ENCODE data around the gene RIMS3. TPM values are rescaled to one million over a fixed set of nuclear protein-coding genes. Genes with fewer than 3 reads are reported as not detected.

RIMS3 gene
- total and polyA plus RNA-seq, 4 donors: 4.9 to 18.3 (median 11.5) TPM

- DNase-seq (no peak), ATAC-seq (ENCODE audit: low FRiP score) (no peak)
- H3K4me1 ChIP-seq (ENCODE audit: control insufficient read depth in 1 of 2, insufficient read depth in 2 of 2, low read length in 2 of 2): no peaks in the 10 kb centered on the region
- H3K36me3 ChIP-seq (ENCODE audit: control insufficient read depth in 1 of 2, insufficient read depth in 2 of 2, low read length in 1 of 2): peaks cover 3 to 4% of the 10 kb centered on the region in 2 donors
- 38 to 47% methylated on average over 4 of the region's 4 CpGs for WGBS, 2 donors
- no peak overlapping the region for H3K4me3 ChIP-seq (ENCODE audit: low read length in 2 of 2)
- intact Hi-C loops (cut with DNase I): no loop called here
- H3K27me3 ChIP-seq (ENCODE audit: control insufficient read depth in 1 of 2, insufficient read depth in 2 of 2, low read length in 1 of 2): no peaks in the 10 kb centered on the region
- no peak overlapping the region for H3K27ac ChIP-seq (ENCODE audit: low read depth in 1 of 2, low read length in 2 of 2)
- no peaks in the 10 kb centered on the region for H3K9me3 ChIP-seq (ENCODE audit: control insufficient read depth, low read length)
Observed at GRCh38 chr1:40625076-40625475, 40.4 kb downstream of the RIMS3 start.

GRCh38 chr1:40622936-40623629 lies 42.4 kb downstream of the RIMS3 start:
- no peaks in the 10 kb centered on the region for H3K27me3 ChIP-seq (ENCODE audit: control insufficient read depth in 1 of 2, insufficient read depth in 2 of 2, low read length in 1 of 2)
- no peak overlapping the region for H3K4me3 ChIP-seq (ENCODE audit: low read length in 2 of 2)
- no peaks in the 10 kb centered on the region for H3K9me3 ChIP-seq (ENCODE audit: control insufficient read depth, low read length)
- no peak overlapping the region for H3K27ac ChIP-seq (ENCODE audit: low read depth in 1 of 2, low read length in 2 of 2)
- intact Hi-C loops (cut with DNase I): no loop called here
- H3K4me1 ChIP-seq (ENCODE audit: control insufficient read depth in 1 of 2, insufficient read depth in 2 of 2, low read length in 2 of 2): no peaks in the 10 kb centered on the region
- 90 to 92% methylated on average over 4 of the region's 4 CpGs for WGBS, 2 donors
- DNase-seq (no peak), ATAC-seq (ENCODE audit: low FRiP score) (no peak)
- H3K36me3 ChIP-seq (ENCODE audit: control insufficient read depth in 1 of 2, insufficient read depth in 2 of 2, low read length in 1 of 2): peaks cover 2 to 3% of the 10 kb centered on the region in 2 donors

DNA sequence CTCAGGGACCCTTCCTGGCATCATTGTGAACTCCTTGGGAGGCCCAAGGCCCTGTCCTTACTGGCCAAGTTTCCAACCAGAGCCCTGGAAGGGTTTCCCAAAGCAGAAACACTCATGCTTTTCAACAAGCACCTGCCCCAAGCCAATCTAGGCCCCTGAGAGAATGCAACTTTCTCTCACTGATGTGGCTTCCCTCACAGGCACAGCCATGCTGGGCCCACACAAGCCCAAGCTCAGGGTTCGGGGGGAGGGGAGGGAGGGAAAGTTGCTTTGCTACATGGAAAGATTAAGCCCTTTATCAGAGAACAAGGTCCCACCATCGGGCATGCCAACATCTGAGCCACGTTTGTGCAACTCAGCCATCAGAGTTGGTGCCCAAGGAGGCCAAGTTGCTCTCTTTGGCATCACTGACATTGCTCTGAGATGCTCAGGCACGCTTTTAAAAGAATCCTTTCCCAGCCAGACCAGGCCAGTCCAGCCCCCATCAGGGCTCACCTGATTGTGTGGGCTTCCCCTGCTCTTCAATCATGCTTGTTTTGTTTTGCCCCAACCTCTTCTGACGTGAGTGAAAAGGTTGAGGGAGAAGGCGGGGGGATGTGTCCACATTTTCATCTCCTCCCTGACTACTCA lies 43.5 kb downstream of the RIMS3 start:
- Histone ChIP-seq H3K4me3 (ENCODE audit: low read length in 2 of 2) (no peak overlapping the region), H3K27ac (ENCODE audit: low read depth in 1 of 2, low read length in 2 of 2) (no peak overlapping the region), H3K36me3 (ENCODE audit: control insufficient read depth in 1 of 2, insufficient read depth in 2 of 2, low read length in 1 of 2) (peaks cover 0 to 3% of the 10 kb centered on the region in 2 donors), H3K4me1 (ENCODE audit: control insufficient read depth in 1 of 2, insufficient read depth in 2 of 2, low read length in 2 of 2) (no peaks in the 10 kb centered on the region), H3K9me3 (ENCODE audit: control insufficient read depth, low read length) (no peaks in the 10 kb centered on the region), H3K27me3 (ENCODE audit: control insufficient read depth in 1 of 2, insufficient read depth in 2 of 2, low read length in 1 of 2) (no peaks in the 10 kb centered on the region)
- DNase-seq: no peak
- ATAC-seq (ENCODE audit: low FRiP score): no peak
- intact Hi-C loops (cut with DNase I): no loop called here
- WGBS, 2 donors: 69 to 75% methylated on average over 6 of the region's 6 CpGs

- no peak for DNase-seq
- intact Hi-C loops (cut with DNase I): no loop called here
- H3K9me3 ChIP-seq (ENCODE audit: control insufficient read depth, low read length): no peaks in the 10 kb centered on the region
- no peaks in the 10 kb centered on the region for H3K27me3 ChIP-seq (ENCODE audit: control insufficient read depth in 1 of 2, insufficient read depth in 2 of 2, low read length in 1 of 2)
- no peak overlapping the region for H3K27ac ChIP-seq (ENCODE audit: low read depth in 1 of 2, low read length in 2 of 2)
- WGBS, 2 donors: 66 to 67% methylated on average over 3 of the region's 3 CpGs
- ATAC-seq (ENCODE audit: low FRiP score): no peak
- no peaks in the 10 kb centered on the region for H3K4me1 ChIP-seq (ENCODE audit: control insufficient read depth in 1 of 2, insufficient read depth in 2 of 2, low read length in 2 of 2)
- H3K4me3 ChIP-seq (ENCODE audit: low read length in 2 of 2): no peak overlapping the region
- peaks cover 0 to 3% of the 10 kb centered on the region in 2 donors for H3K36me3 ChIP-seq (ENCODE audit: control insufficient read depth in 1 of 2, insufficient read depth in 2 of 2, low read length in 1 of 2)
Observed at GRCh38 chr1:40620586-40621210, 44.8 kb downstream of the RIMS3 start.

- Histone ChIP-seq H3K36me3 (ENCODE audit: control insufficient read depth in 1 of 2, insufficient read depth in 2 of 2, low read length in 1 of 2) (peaks cover 0 to 3% of the 10 kb centered on the region in 2 donors), H3K27ac (ENCODE audit: low read depth in 1 of 2, low read length in 2 of 2) (no peak overlapping the region), H3K9me3 (ENCODE audit: control insufficient read depth, low read length) (no peaks in the 10 kb centered on the region), H3K4me1 (ENCODE audit: control insufficient read depth in 1 of 2, insufficient read depth in 2 of 2, low read length in 2 of 2) (no peaks in the 10 kb centered on the region), H3K27me3 (ENCODE audit: control insufficient read depth in 1 of 2, insufficient read depth in 2 of 2, low read length in 1 of 2) (no peaks in the 10 kb centered on the region), H3K4me3 (ENCODE audit: low read length in 2 of 2) (no peak overlapping the region)
- 92 to 94% methylated on average over 5 of the region's 5 CpGs for WGBS, 2 donors
- intact Hi-C loops (cut with DNase I): no loop called here
- ATAC-seq (ENCODE audit: low FRiP score): no peak
- no peak for DNase-seq
Observed at GRCh38 chr1:40620150-40620549, 45.3 kb downstream of the RIMS3 start.

GRCh38 chr1:40618108-40618507 lies 47.4 kb downstream of the RIMS3 start:
- Histone ChIP-seq H3K4me3 (ENCODE audit: low read length in 2 of 2) (no peak overlapping the region), H3K36me3 (ENCODE audit: control insufficient read depth in 1 of 2, insufficient read depth in 2 of 2, low read length in 1 of 2) (peaks cover 0 to 3% of the 10 kb centered on the region in 2 donors), H3K4me1 (ENCODE audit: control insufficient read depth in 1 of 2, insufficient read depth in 2 of 2, low read length in 2 of 2) (no peaks in the 10 kb centered on the region), H3K27me3 (ENCODE audit: control insufficient read depth in 1 of 2, insufficient read depth in 2 of 2, low read length in 1 of 2) (no peaks in the 10 kb centered on the region), H3K27ac (ENCODE audit: low read depth in 1 of 2, low read length in 2 of 2) (no peak overlapping the region), H3K9me3 (ENCODE audit: control insufficient read depth, low read length) (no peaks in the 10 kb centered on the region)
- no peak for DNase-seq
- 53 to 75% methylated on average over 1 of the region's 1 CpG for WGBS, 2 donors
- ATAC-seq (ENCODE audit: low FRiP score): no peak
- intact Hi-C loops (cut with DNase I): loop anchor here in 1 of 2 donors (10.0 kb wide), 1 partner anchor 157 kb away; no protein-coding TSS in a partner anchor

GRCh38 chr1:40612345-40612831 lies 53.1 kb downstream of the RIMS3 start:
- intact Hi-C loops (cut with DNase I): loop anchor here (2.0 to 10.0 kb wide), 4 partner anchors 55 to 240 kb away; partner anchors contain the start of gene RIMS3 (in 2 of the 2)
- no peaks in the 10 kb centered on the region for H3K9me3 ChIP-seq (ENCODE audit: control insufficient read depth, low read length)
- 11 to 15% methylated on average over 11 of the region's 11 CpGs for WGBS, 2 donors
- no peak overlapping the region for H3K27ac ChIP-seq (ENCODE audit: low read depth in 1 of 2, low read length in 2 of 2)
- no peaks in the 10 kb centered on the region for H3K36me3 ChIP-seq (ENCODE audit: control insufficient read depth in 1 of 2, insufficient read depth in 2 of 2, low read length in 1 of 2)
- H3K4me3 ChIP-seq (ENCODE audit: low read length in 2 of 2): no peak overlapping the region
- peak in 1 of 2 donors; percentile 72 for DNase-seq
- H3K4me1 ChIP-seq (ENCODE audit: control insufficient read depth in 1 of 2, insufficient read depth in 2 of 2, low read length in 2 of 2): no peaks in the 10 kb centered on the region
- H3K27me3 ChIP-seq (ENCODE audit: control insufficient read depth in 1 of 2, insufficient read depth in 2 of 2, low read length in 1 of 2): no peaks in the 10 kb centered on the region
- ATAC-seq (ENCODE audit: low FRiP score): peak; percentile 88

GRCh38 chr1:40610156-40610555 lies 55.3 kb downstream of the RIMS3 start:
- H3K4me1 ChIP-seq (ENCODE audit: control insufficient read depth in 1 of 2, insufficient read depth in 2 of 2, low read length in 2 of 2): no peaks in the 10 kb centered on the region
- no peak overlapping the region for H3K4me3 ChIP-seq (ENCODE audit: low read length in 2 of 2)
- no peaks in the 10 kb centered on the region for H3K27me3 ChIP-seq (ENCODE audit: control insufficient read depth in 1 of 2, insufficient read depth in 2 of 2, low read length in 1 of 2)
- no peak for ATAC-seq (ENCODE audit: low FRiP score)
- no peaks in the 10 kb centered on the region for H3K9me3 ChIP-seq (ENCODE audit: control insufficient read depth, low read length)
- no peaks in the 10 kb centered on the region for H3K36me3 ChIP-seq (ENCODE audit: control insufficient read depth in 1 of 2, insufficient read depth in 2 of 2, low read length in 1 of 2)
- no peak for DNase-seq
- intact Hi-C loops (cut with DNase I): loop anchor here (2.0 to 10.0 kb wide), 4 partner anchors 57 to 343 kb away; partner anchors contain the start of gene RIMS3 (in 2 of the 2)
- 90 to 91% methylated on average over 7 of the region's 7 CpGs for WGBS, 2 donors
- no peak overlapping the region for H3K27ac ChIP-seq (ENCODE audit: low read depth in 1 of 2, low read length in 2 of 2)

Measured in aorta (tissue), 5 donors.